ENCODE results near the gene OSBP2. TPM values are rescaled to one million over a fixed set of nuclear protein-coding genes. Genes with fewer than 3 reads are reported as not detected.

The OSBP2 gene
- total RNA-seq, 2 experiments from 2014 or later: 0.58 to 0.72 TPM

DNA sequence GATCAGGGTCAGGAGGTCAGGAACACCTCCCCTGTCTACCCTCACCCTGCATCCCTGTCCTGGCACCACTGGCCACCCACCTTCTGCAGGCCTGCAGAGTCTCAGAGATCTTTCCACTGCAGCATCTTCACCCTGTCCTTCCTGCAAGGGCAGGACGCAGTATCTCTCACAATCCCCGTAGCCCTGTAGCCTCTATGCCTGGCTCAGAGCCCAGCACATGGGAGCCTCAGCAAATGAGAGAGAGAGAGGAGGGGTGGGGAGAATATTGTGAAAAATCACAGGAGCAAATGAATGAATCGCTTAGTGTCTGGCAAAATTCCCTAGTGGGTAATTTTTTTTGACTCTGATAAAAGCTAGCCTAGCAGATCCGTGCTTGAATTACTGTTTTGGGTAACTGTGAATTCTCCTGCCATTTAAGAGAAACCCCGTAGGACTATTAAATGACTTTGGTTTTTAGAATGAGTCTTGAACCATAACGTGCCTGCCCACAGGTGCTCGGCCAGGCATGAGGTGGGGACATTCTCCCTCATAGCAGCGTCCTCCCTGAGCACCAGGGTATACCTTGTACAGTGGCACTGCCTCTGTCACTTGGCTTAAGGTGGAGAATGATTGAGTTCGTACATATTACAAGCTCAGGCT is 182.4 kb downstream of the OSBP2 start:
- Mint-ChIP-seq H3K4me1 (ENCODE audit: low read depth) (no peaks in the 10 kb centered on the region), H3K4me3 (no peak overlapping the region), H3K27me3 (no peaks in the 10 kb centered on the region), H3K9me3 (no peaks in the 10 kb centered on the region), H3K27ac (no peak overlapping the region), H3K36me3 (ENCODE audit: low read depth) (no peaks in the 10 kb centered on the region)
- TF ChIP-seq, protein P1, sequence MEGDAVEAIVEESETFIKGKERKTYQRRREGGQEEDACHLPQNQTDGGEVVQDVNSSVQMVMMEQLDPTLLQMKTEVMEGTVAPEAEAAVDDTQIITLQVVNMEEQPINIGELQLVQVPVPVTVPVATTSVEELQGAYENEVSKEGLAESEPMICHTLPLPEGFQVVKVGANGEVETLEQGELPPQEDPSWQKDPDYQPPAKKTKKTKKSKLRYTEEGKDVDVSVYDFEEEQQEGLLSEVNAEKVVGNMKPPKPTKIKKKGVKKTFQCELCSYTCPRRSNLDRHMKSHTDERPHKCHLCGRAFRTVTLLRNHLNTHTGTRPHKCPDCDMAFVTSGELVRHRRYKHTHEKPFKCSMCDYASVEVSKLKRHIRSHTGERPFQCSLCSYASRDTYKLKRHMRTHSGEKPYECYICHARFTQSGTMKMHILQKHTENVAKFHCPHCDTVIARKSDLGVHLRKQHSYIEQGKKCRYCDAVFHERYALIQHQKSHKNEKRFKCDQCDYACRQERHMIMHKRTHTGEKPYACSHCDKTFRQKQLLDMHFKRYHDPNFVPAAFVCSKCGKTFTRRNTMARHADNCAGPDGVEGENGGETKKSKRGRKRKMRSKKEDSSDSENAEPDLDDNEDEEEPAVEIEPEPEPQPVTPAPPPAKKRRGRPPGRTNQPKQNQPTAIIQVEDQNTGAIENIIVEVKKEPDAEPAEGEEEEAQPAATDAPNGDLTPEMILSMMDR (IDR thresholded peaks at IDR 0.05): no peak
- intact Hi-C loops (cut with micrococcal nuclease): no loop called here
- no peak for DNase-seq
- CTCF ChIA-PET: no interaction called here
- ATAC-seq: no peak
- POLR2A ChIA-PET: no interaction called here

DNA sequence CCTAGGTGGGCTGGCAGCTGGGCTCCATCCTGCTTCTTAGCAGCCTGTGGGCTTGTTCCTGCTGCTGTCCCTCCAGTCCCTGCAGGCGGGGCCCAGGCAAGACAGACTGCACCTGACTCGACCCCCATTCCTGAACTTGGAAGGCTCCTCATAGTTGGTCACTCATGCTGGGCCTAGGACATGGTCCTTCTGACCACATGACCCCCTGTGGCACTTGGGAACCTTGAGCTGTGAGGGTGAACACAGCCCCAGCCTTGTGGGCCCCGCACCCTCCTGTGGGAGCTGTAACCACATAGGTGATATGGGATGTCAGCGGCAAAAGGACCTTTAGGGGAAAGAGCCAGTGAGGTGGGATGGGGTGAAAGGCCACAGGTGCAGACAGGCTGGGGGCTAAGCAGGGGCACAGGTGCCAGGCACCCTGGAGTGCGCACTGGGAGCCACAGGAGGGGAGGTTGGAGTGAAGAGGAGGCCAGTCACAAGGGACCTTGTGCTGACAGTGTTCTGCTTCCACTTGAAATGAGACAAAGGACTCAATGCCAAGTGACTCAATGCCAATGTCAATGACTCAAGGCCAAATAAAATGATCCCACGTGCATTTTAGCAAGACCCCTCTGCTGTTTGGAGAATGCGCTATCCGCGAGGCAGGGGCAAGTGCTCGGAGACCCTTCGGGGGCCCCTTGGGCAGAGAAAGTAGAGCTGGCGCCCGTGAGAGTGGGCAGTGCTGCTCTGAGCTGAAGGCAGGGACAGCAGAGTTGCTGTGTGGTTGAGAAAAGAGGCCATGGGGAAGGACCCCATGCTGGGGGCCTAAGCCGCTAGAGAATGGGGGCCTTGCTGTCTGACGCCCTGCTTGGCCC is 183.2 kb downstream of the OSBP2 start:
- no peaks in the 10 kb centered on the region for H3K27me3 Mint-ChIP-seq
- intact Hi-C loops (cut with micrococcal nuclease): no loop called here
- no peak overlapping the region for H3K27ac Mint-ChIP-seq
- no peaks in the 10 kb centered on the region for H3K9me3 Mint-ChIP-seq
- TF ChIP-seq, protein P1 (IDR thresholded peaks at IDR 0.05): no peak
- H3K4me3 Mint-ChIP-seq: no peak overlapping the region
- no peak for ATAC-seq
- POLR2A ChIA-PET: interaction anchor here (0.6 kb wide), 1 partner anchor 42 kb away, joined by 3 read pairs; no protein-coding TSS in a partner anchor
- no peak for DNase-seq
- H3K36me3 Mint-ChIP-seq (ENCODE audit: low read depth): no peaks in the 10 kb centered on the region
- H3K4me1 Mint-ChIP-seq (ENCODE audit: low read depth): no peaks in the 10 kb centered on the region
- CTCF ChIA-PET: no interaction called here

DNA sequence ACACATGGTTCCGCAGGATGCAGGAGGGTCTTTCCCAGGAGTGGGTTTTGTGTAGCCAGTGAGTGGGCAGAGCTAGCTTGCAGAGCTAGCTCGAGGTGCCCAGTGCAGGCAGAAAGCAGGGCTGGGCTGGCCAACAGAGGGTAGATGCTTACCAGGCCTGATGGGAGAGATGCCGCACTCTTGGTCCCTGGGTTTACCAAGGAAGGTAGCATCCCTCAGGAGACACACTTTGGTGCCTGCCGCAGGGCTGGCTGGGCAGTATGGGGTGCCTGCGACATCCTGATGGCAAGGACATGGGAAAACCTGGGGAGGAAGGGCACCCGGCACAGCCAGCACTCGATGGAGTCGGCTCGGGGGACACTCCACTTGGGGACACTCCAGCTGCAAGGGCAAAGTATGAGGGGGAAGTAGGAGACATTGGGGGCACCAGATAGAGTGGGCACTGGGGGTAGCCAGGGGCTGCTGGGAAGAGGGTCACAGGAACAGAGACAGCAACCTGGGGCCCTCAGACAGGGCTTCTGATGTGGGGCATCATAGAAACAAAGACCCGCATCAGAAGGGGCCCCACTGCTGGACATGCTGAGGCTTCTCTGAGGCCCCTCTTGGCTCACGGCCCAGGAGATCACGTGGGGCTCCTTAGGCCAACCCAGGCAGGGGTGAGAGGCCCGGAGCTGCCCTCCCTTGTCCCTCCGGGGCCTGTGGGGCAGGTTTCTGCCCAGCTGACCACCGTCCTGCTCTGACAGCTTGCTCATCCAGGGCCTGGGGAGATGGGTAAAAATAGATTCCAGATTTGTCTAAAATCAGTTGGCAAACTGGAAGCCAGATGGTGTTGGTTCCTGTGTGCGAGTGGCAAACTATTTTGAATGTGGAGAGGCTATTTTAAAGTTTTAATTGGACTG is 184.1 kb downstream of the OSBP2 start:
- no peak overlapping the region for H3K4me3 Mint-ChIP-seq
- H3K27me3 Mint-ChIP-seq: no peaks in the 10 kb centered on the region
- POLR2A ChIA-PET: interaction anchor here (0.6 kb wide), 1 partner anchor 41 kb away, joined by 3 read pairs; no protein-coding TSS in a partner anchor
- ATAC-seq (no peak), DNase-seq (no peak)
- H3K36me3 Mint-ChIP-seq (ENCODE audit: low read depth): no peaks in the 10 kb centered on the region
- no peaks in the 10 kb centered on the region for H3K4me1 Mint-ChIP-seq (ENCODE audit: low read depth)
- TF ChIP-seq, protein P1 (IDR thresholded peaks at IDR 0.05): no peak
- H3K27ac Mint-ChIP-seq: no peak overlapping the region
- no peaks in the 10 kb centered on the region for H3K9me3 Mint-ChIP-seq
- CTCF ChIA-PET: no interaction called here
- intact Hi-C loops (cut with micrococcal nuclease): no loop called here

DNA sequence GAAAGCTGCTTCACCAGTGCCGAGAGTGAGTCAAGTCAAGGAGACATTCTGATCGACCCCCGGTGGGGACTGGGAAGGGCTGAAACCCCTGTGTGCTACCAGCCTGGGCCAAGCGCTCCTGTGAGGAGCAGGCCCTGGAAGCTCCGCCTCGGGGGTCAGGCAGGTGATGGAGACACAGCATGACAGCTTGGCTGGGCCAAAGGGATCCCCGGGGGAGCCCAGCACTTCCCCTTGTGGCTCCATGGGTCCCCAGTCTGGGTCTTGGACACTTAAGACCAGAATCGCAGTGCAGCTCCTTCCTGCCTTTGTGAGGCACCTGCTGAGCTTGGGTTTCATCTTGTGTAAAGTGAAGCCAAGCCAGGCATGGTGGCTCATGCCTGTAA is 184.7 kb downstream of the OSBP2 start:
- ChIA-PET CTCF (no interaction called here), POLR2A (no interaction called here)
- TF ChIP-seq, protein P1 (IDR thresholded peaks at IDR 0.05): no peak
- Mint-ChIP-seq H3K4me3 (no peak overlapping the region), H3K27ac (no peak overlapping the region), H3K36me3 (ENCODE audit: low read depth) (no peaks in the 10 kb centered on the region), H3K9me3 (no peaks in the 10 kb centered on the region), H3K27me3 (no peaks in the 10 kb centered on the region), H3K4me1 (ENCODE audit: low read depth) (no peaks in the 10 kb centered on the region)
- intact Hi-C loops (cut with micrococcal nuclease): no loop called here
- ATAC-seq (no peak), DNase-seq (no peak)

Data from activated CD8-positive, alpha-beta T cell treated with anti-CD3 and anti-CD28 coated beads for 36 hours (primary cell).